GM23248 (cell line): ENCODE data around the gene PTPN20. TPM values are rescaled to one million over a fixed set of nuclear protein-coding genes. Genes with fewer than 3 reads are reported as not detected.
A peak's percentile ranks its signal among the peaks of the same experiment; 100 is the strongest.

Experiments
- DNase-seq: peaks from one replicate; pipeline ENCODE4 v3.0.0-alpha.2; 2015
- H2AFZ ChIP-seq: fragments of 200-600 bp; sonication (generic); 2 replicates; pipeline ENCODE4 v1.6.1; 2016; ENCODE audit warnings: antibody characterized with exemption
- H3F3A ChIP-seq: fragments of 200-600 bp; sonication (generic); 2 replicates; pipeline ENCODE4 v1.6.1; 2016; ENCODE audit warnings: mild to moderate bottlenecking, antibody characterized with exemption, mixed run types; ENCODE audit not compliant: insufficient read depth
- H3K27ac ChIP-seq: fragments of 200-600 bp; sonication (generic); 2 replicates; pipeline ENCODE4 v1.5.1; 2016; ENCODE audit warnings: mild to moderate bottlenecking
- H3K27me3 ChIP-seq: fragments of 200-600 bp; sonication (generic); replicated peaks from 2 replicates; pipeline ENCODE4 v1.6.1; 2016; ENCODE audit warnings: mild to moderate bottlenecking; ENCODE audit not compliant: insufficient read depth
- H3K36me3 ChIP-seq: fragments of 200-600 bp; sonication (generic); 2 replicates; pipeline ENCODE4 v1.6.1; 2016; ENCODE audit warnings: low read depth, mild to moderate bottlenecking
- H3K4me1 ChIP-seq: fragments of 200-600 bp; sonication (generic); 2 replicates; pipeline ENCODE4 v1.6.1; 2016; ENCODE audit warnings: mild to moderate bottlenecking; ENCODE audit not compliant: insufficient read depth
- H3K4me2 ChIP-seq: fragments of 200-600 bp; sonication (generic); one replicate; pipeline ENCODE4 v1.6.1; 2016; ENCODE audit warnings: mild to moderate bottlenecking; ENCODE audit not compliant: unreplicated experiment
- H3K4me3 ChIP-seq: fragments of 200-600 bp; sonication (generic); 2 replicates; pipeline ENCODE4 v1.5.1; 2016; ENCODE audit warnings: mild to moderate bottlenecking
- H3K79me2 ChIP-seq: fragments of 200-600 bp; sonication (generic); 2 replicates; pipeline ENCODE4 v1.6.1; 2016; ENCODE audit warnings: mild to moderate bottlenecking; ENCODE audit not compliant: insufficient read depth
- H3K9ac ChIP-seq: fragments of 200-600 bp; sonication (generic); 2 replicates; pipeline ENCODE4 v1.6.1; 2016; ENCODE audit warnings: mild to moderate bottlenecking
- H3K9me2 ChIP-seq: fragments of 200-600 bp; sonication (generic); 2 replicates; pipeline ENCODE4 v1.6.1; 2016; ENCODE audit warnings: mixed run types, mild to moderate bottlenecking, moderate library complexity; ENCODE audit not compliant: insufficient read depth
- H3K9me3 ChIP-seq: fragments of 200-600 bp; sonication (generic); one replicate; pipeline ENCODE4 v1.6.1; 2017; ENCODE audit warnings: low read depth
- H4K20me1 ChIP-seq: fragments of 200-600 bp; sonication (generic); 2 replicates; pipeline ENCODE4 v1.6.0; 2016; ENCODE audit not compliant: insufficient read depth
- EZH2 ChIP-seq: fragments of 200-600 bp; sonication (generic); IDR thresholded peaks from 2 replicates; pipeline ENCODE4 v1.6.1; 2018; ENCODE audit warnings: antibody characterized with exemption, mild to moderate bottlenecking; ENCODE audit not compliant: insufficient read depth, poor library complexity, severe bottlenecking
- EZH2phosphoT487 ChIP-seq: fragments of 200-600 bp; sonication (generic); IDR thresholded peaks from 2 replicates; pipeline ENCODE4 v1.6.1; 2018; ENCODE audit warnings: antibody characterized with exemption, moderate library complexity, mild to moderate bottlenecking, low read depth; ENCODE audit not compliant: insufficient read depth
- WGBS, 2 experiments: methylation state at CpG; one replicate each; pipeline ENCODE4 v1.1.6; 2015 to 2017; ENCODE audit warnings: low lambda C conversion rate in 2 of 2, low coverage in 1 of 2; ENCODE audit errors: missing lambda C conversion rate in 2 of 2; 5-methylcytosine and 5-hydroxymethylcytosine counted together
- in situ Hi-C: fragments of 300-500 bp; cut with MboI; formaldehyde crosslinking; loops from 2 replicates; pipeline ENCODE4 v1.15.0; 2020
- polyA plus RNA-seq: library from polyadenylated mRNA; unstranded; fragments of >200 nt; fragmentation: Nextera tagmentation; extraction: Ambion mirVana; gene quantifications from 2 replicates; pipeline ENCODE4 v1.2.1, GENCODE V29; 2016
- total RNA-seq: library from RNA; depleted of rRNA; stranded (reverse); fragments of >200 nt; shearing (Covaris generic); gene quantifications from 2 replicates; pipeline ENCODE4 v1.2.3, GENCODE V29; 2014

PTPN20 gene
- total and polyA plus RNA-seq, 2 experiments from 2014 or later: 0.15 to 0.22 TPM

GRCh38 chr10:47027784-47028260 lies 116.6 kb downstream of the PTPN20 start:
- no peaks in the 10 kb centered on the region for H3K9me3 ChIP-seq
- TF ChIP-seq EZH2 (no peak), EZH2phosphoT487 (no peak)
- H3F3A ChIP-seq: peaks cover 6% of the 10 kb centered on the region; the same call in 1 of the 2 replicates
- no peaks in the 10 kb centered on the region for H3K27me3 ChIP-seq
- no peak overlapping the region for H3K9ac ChIP-seq
- no peaks in the 10 kb centered on the region for H3K36me3 ChIP-seq
- H3K4me3 ChIP-seq: no peak overlapping the region
- no peak overlapping the region for H2AFZ ChIP-seq
- no peak overlapping the region for H3K4me2 ChIP-seq
- H3K27ac ChIP-seq: no peak overlapping the region
- no peaks in the 10 kb centered on the region for H3K79me2 ChIP-seq
- peaks cover 25% of the 10 kb centered on the region for H3K4me1 ChIP-seq
- WGBS, 2 experiments: 74 to 75% methylated on average over 8 of the region's 8 CpGs
- no peaks in the 10 kb centered on the region for H3K9me2 ChIP-seq
- no peaks in the 10 kb centered on the region for H4K20me1 ChIP-seq
- in situ Hi-C loops: no loop called here
- DNase-seq: no peak

- peaks cover 6% of the 10 kb centered on the region; the same call in 1 of the 2 replicates for H3F3A ChIP-seq
- DNase-seq: no peak
- H3K4me2 ChIP-seq: no peak overlapping the region
- H3K27me3 ChIP-seq: no peaks in the 10 kb centered on the region
- TF ChIP-seq EZH2 (no peak), EZH2phosphoT487 (no peak)
- H3K27ac ChIP-seq: no peak overlapping the region
- peaks cover 25% of the 10 kb centered on the region for H3K4me1 ChIP-seq
- H3K79me2 ChIP-seq: no peaks in the 10 kb centered on the region
- H3K9me3 ChIP-seq: no peaks in the 10 kb centered on the region
- H3K9me2 ChIP-seq: no peaks in the 10 kb centered on the region
- no peaks in the 10 kb centered on the region for H4K20me1 ChIP-seq
- in situ Hi-C loops: no loop called here
- no peak overlapping the region for H2AFZ ChIP-seq
- no peak overlapping the region for H3K9ac ChIP-seq
- H3K4me3 ChIP-seq: no peak overlapping the region
- no peaks in the 10 kb centered on the region for H3K36me3 ChIP-seq
- 90 to 92% methylated on average over 8 of the region's 8 CpGs for WGBS, 2 experiments
Observed at GRCh38 chr10:47028466-47028865, 117.2 kb downstream of the PTPN20 start.

- H3K27ac ChIP-seq: no peak overlapping the region
- peaks cover 25% of the 10 kb centered on the region for H3K4me1 ChIP-seq
- H3F3A ChIP-seq: peaks cover 6% of the 10 kb centered on the region; the same call in 1 of the 2 replicates
- no peaks in the 10 kb centered on the region for H3K9me3 ChIP-seq
- no peaks in the 10 kb centered on the region for H3K79me2 ChIP-seq
- DNase-seq: peak; percentile 29
- H3K36me3 ChIP-seq: no peaks in the 10 kb centered on the region
- TF ChIP-seq EZH2phosphoT487: no peak
- TF ChIP-seq EZH2: no peak
- H3K4me2 ChIP-seq: no peak overlapping the region
- no peak overlapping the region for H3K9ac ChIP-seq
- no peaks in the 10 kb centered on the region for H4K20me1 ChIP-seq
- H2AFZ ChIP-seq: no peak overlapping the region
- no peaks in the 10 kb centered on the region for H3K9me2 ChIP-seq
- no peak overlapping the region for H3K4me3 ChIP-seq
- 84 to 86% methylated on average over 13 of the region's 13 CpGs for WGBS, 2 experiments
- no peaks in the 10 kb centered on the region for H3K27me3 ChIP-seq
- in situ Hi-C loops: no loop called here
Observed at GRCh38 chr10:47029181-47030009, 118.2 kb downstream of the PTPN20 start.

GRCh38 chr10:47030191-47030703 lies 119.0 kb downstream of the PTPN20 start:
- TF ChIP-seq EZH2phosphoT487: no peak
- TF ChIP-seq EZH2: no peak
- Histone ChIP-seq H3K36me3 (no peaks in the 10 kb centered on the region), H3K27me3 (no peaks in the 10 kb centered on the region), H3K9me2 (no peaks in the 10 kb centered on the region), H3K27ac (no peak overlapping the region), H3K4me2 (no peak overlapping the region), H3K4me3 (no peak overlapping the region), H2AFZ (no peak overlapping the region), H3K9me3 (no peaks in the 10 kb centered on the region), H3K4me1 (peaks cover 19% of the 10 kb centered on the region), H3K79me2 (no peaks in the 10 kb centered on the region), H3F3A (peaks cover 1% of the 10 kb centered on the region; the same call in 1 of the 2 replicates), H3K9ac (no peak overlapping the region), H4K20me1 (no peaks in the 10 kb centered on the region)
- 52 to 60% methylated on average over 10 of the region's 10 CpGs for WGBS, 2 experiments
- DNase-seq: peak; percentile 20
- in situ Hi-C loops: no loop called here
